ENCODE measurements around the gene PAM16. TPM values are rescaled to one million over a fixed set of nuclear protein-coding genes. Genes with fewer than 3 reads are reported as not detected.

PAM16 gene
- polyA plus RNA-seq, 12 donors = 16.3 to 28.6 (median 20.4) TPM; not detected in 2

DNA sequence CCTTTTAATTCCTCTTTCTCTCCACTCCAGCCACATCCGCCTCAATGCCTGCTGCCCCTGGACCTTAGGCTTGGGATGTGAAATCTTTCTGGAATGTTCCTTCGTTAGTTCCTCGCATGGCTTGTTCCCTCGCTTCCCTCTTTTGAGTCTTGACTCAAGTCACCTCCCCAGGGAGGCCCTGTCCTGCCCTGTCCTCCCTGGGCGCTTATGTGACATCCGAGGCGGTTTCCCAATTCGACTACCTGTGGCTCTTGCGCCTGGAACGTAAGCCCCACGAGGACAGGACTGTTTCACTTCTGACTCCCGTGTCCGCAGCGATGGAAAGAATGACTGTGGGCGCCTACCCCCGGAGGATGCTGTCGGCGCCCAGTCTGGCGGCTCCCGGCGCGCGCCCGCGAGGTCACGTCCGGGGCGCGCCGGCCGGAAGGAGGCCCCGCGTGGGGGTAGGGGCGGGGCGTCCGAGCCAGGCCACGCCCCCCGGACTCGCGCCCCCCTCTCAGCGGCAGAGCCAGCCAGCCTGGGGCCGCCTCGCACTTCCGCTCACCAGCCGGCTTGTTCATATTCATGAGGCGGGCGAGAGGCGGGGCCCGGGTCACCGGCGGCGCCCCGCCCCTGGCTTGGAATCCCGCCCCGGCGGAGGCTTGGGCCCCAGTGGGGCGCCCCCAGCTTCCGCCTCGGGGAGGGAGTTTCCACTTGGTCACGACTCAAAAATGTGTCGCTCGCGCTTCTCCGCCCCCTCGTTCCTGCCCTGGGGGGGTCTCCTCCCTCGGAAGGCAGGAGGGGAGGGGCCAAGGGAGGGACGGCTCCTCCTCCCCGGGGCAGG lies 43.7 kb downstream of the PAM16 start:
- DNase-seq = peak; percentile 86

GRCh38 chr16:4306470-4307214 lies 44.5 kb downstream of the PAM16 start:
- no peak for DNase-seq

DNA sequence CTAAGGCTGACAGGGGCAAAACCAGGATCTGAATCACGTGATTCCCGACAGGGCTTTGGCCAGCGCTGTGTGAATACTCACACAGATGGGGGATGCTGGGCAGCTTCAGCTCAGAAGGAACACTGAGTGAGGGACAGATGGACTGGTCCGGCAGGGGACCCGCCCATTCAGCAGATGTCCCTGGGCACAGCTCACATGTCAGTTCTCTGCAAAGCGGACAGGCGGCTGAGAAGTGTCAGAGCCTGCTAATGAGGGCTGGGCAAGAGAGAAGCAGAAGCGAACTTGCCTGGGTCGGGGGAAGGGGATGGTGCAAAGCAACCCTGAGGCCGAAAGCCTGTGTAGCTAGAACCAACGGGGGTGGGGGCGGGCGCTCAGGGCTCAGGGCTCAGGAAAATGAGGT lies 47.1 kb downstream of the PAM16 start:
- no peak for DNase-seq

GRCh38 chr16:4301968-4302367 lies 49.2 kb downstream of the PAM16 start:
- DNase-seq = no peak

DNA sequence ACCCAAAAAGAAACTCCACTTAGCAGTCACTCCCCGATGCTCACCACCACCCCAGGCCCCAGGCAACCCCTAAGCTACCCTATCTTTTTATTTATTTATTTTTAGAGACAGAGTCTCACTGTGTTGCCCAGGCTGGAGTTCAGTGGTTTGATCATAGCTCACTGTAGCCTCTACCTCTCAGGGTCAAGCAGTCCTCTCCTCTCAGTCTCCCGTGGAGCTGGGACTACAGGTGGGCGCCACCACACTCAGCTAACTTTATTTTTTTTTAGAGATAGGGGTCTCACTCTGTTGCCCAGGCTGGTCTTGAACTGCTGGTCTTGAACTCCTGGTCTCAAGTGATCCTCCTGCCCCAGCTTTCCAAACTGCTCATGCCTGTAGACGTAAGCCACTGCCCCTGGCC lies 49.9 kb downstream of the PAM16 start:
- no peak for DNase-seq

DNA sequence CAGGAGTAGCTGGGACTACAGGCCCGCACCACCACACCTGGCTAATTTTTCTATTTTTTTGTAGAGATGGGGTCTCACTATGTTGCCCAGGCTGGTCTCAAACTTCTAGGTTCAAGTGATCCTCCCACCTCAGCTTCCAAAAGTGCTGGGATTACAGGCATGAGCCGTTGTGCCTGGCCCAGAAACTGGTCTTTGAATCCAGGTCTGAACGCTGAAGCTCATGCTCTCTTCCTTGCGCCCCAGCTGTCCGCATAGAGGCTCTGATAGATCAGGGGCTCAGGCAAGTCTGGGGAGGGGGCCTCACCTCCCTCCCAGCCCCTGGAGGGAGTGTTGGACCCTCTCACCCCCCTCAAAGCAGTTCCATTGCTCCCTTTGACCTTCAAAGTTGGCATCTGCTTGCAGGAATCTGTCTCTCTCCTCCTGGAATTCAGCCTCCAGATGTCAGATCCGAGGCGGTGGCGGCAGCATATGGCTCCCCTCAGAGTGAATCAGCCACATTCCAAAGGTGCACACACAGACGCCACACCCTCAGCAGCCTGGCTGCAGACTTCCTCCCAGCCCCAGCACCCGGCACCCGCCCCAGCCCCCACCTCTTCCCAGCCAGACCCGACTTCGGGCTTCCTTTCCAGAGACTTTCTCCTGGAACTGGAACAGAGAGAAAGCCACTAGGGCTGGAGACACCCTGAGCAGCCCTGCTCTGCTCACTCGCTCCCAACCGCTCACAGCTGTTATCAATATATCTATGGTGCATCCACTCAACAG lies 52.2 kb downstream of the PAM16 start:
- no peak for DNase-seq

DNA sequence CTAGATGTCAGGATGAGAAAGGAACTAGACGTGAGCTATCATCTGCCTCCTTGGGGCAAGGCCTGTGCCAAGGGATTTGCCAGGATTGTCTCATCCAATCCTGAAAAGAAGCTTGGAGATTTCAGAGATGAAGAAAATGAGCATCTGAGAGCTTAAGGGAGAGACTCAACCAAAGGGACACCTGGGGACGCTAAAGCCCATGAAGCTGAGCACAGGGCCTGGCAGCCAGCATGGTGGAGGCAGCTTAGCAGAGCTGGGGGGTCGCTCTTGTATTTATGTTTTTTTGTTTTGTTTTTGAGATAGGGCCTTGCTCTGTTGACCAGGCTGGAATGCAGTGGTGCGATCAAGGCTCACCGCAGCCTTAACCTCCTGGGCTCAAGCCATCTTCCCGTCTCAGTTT lies 53.6 kb downstream of the PAM16 start:
- DNase-seq = no peak

GRCh38 chr16:4295581-4295980 lies 55.5 kb downstream of the PAM16 start:
- DNase-seq = no peak

DNA sequence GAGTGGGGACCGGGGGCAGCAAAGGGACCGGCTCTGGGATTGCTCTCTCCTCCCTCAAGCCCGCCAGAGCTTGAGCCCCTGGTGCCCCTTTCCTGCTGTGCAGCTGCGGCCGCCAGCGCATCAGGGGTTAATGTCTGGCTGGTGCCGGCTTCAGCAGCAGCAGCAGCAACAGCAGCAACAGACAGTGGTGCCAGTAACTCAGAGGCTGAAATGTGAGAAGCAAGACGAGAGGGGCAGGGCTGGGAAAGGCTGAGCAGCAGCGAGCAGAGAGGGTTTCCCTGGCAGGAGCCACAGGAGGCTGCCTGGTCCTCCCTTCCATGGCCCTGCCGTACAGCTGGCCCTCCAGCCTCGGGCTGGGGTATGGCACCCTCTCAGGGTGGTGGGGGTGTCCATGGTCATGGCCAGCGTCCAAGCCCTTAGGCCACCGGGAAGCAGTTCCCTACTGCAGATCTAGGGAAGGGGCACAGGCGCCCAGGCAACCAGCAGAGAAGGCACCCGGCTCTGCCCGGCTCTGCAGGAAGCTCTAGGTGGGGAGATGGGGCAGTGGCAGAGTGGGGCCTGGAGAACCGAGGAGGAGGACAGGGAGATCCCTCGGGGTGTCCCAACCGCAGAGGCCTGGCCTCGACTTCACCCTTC lies 57.2 kb downstream of the PAM16 start:
- DNase-seq = peak; percentile 83

DNA sequence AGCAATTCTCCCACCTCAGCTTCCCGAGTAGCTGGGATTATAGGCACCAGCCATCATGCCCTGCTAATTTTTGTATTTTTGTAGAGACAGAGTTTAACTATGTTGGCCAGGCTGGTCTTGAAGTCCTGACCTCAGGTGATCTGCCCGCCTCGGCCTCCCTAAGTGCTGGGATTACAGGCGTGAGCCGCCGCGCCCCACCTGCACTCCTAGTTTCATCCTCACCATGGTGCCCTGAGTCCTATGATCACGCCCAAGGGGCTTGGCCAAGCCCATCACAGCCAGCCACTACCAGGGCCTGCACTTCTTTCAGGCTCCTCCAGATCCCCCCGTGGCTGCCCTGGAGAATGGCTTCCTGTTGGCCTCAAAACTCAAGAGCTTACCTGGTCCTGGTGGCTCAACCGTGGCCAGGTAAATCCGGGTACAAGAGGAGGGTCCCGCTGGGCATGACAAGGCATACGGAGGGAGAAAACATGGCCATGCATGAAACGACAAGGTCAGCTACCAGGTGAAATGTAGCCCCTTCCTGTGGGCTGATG lies 57.9 kb downstream of the PAM16 start:
- DNase-seq = no peak

DNA sequence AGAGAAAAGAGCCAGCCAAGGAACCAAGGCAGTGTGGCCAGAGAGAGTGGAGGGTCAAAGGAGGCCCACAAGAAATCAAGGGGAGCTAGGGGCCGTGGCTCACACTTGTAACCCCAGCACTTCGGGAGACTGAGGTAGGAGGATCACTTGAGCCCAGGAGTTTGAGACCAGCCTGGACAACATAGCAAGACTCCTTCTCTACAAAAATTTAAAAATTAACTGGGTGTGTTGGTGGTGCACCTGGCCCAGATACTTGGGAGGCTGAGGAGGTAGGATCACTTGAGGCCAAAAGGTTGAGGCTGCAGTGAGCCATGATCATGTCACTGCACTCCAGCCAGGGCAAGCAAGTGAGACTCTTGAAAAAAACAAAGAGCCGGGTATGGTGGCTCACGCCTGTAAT lies 59.4 kb downstream of the PAM16 start:
- no peak for DNase-seq

Other genes starting within 250 kb of the PAM16 start
- gene ADCY9, start 234.9 kb downstream of the PAM16 start, polyA plus RNA-seq (ENCODE audit: insufficient read length in 12 of 12) = 10 to 100 TPM in 11 of 12 donors, not detected in 1; 12.3 to 17.8 (median 14.5) TPM
- 100 to 1,000 TPM; 146 to 746 (median 542) TPM for gene SRL, start 109.2 kb downstream of the PAM16 start, polyA plus RNA-seq (ENCODE audit: insufficient read length in 12 of 12)
- 10 to 100 TPM in 8 of 12 donors, 1 to 10 TPM in 3, not detected in 1; 7.2 to 29.8 (median 11.5) TPM for gene TFAP4, start 78.3 kb downstream of the PAM16 start, polyA plus RNA-seq (ENCODE audit: insufficient read length in 12 of 12)
- 10 to 100 TPM in 11 of 12 donors, not detected in 1; 13.6 to 35.0 (median 19.8) TPM for gene GLIS2, start 35.3 kb downstream of the PAM16 start, polyA plus RNA-seq (ENCODE audit: insufficient read length in 12 of 12)
- gene VASN, start 20.5 kb upstream of the PAM16 start, polyA plus RNA-seq (ENCODE audit: insufficient read length in 12 of 12) = 10 to 100 TPM in 5 of 12 donors, 1 to 10 TPM in 6, not detected in 1; 6.2 to 22.1 (median 9.9) TPM
- 10 to 100 TPM in 11 of 12 donors, not detected in 1; 15.7 to 26.2 (median 20.7) TPM for gene CORO7, start 65.3 kb upstream of the PAM16 start, polyA plus RNA-seq (ENCODE audit: insufficient read length in 12 of 12)
- gene DNAJA3, start 74.5 kb upstream of the PAM16 start, polyA plus RNA-seq (ENCODE audit: insufficient read length in 12 of 12) = 10 to 100 TPM in 11 of 12 donors, not detected in 1; 24.7 to 31.6 (median 29.0) TPM
- gene NMRAL1, start 123.3 kb upstream of the PAM16 start, polyA plus RNA-seq (ENCODE audit: insufficient read length in 12 of 12) = 10 to 100 TPM in 10 of 12 donors, not detected in 2; 11.0 to 36.3 (median 14.7) TPM
- gene HMOX2, start 125.1 kb upstream of the PAM16 start, polyA plus RNA-seq (ENCODE audit: insufficient read length in 12 of 12) = 10 to 100 TPM in 11 of 12 donors, not detected in 1; 30.4 to 52.1 (median 37.3) TPM
- 10 to 100 TPM in 11 of 12 donors, not detected in 1; 24.5 to 52.4 (median 34.6) TPM for gene CDIP1, start 187.5 kb upstream of the PAM16 start, polyA plus RNA-seq (ENCODE audit: insufficient read length in 12 of 12)
- gene C16orf96, start 205.0 kb upstream of the PAM16 start, polyA plus RNA-seq (ENCODE audit: insufficient read length in 12 of 12) = 1 to 10 TPM in 1 of 12 donors, under 1 TPM in 9, not detected in 2; 0.32 to 1.1 (median 0.57) TPM